HEK293 (cell line): ENCODE measurements around the gene PHACTR2.

Experiments used
- CTCF ChIA-PET: fragments of 350-600 bp; formaldehyde crosslinking; extraction: SDS; loops from one replicate; lab custom pipeline; 2021; ENCODE audit warnings: antibody characterized with exemption; lab: Yijun Ruan, JAX
- POLR2A ChIA-PET: fragments of 300-600 bp; formaldehyde crosslinking; extraction: SDS; loops from one replicate; lab custom pipeline; 2020; ENCODE audit warnings: antibody characterized with exemption, inconsistent platforms; lab: Yijun Ruan, JAX
- H3K27ac ChIP-seq: fragments of 200-500 bp; sonication (Bioruptor generic); 2 replicates; pipeline ENCODE4 v1.5.1; 2014; ENCODE audit warnings: low read depth, low read length, control low read depth, inconsistent platforms; ENCODE audit errors: extremely low read depth
- H3K36me3 ChIP-seq, 2 experiments: fragments of 200-500 bp in 1 of 2; sonication (Bioruptor generic) in 1 of 2; 1 replicate in 1 of 2; 2 replicates in 1 of 2; pipeline ENCODE4 v1.5.1; 2014 to 2017; ENCODE audit warnings: inconsistent platforms in 2 of 2, low read length in 2 of 2; ENCODE audit not compliant: control insufficient read depth in 2 of 2, insufficient read depth in 1 of 2
- H3K4me1 ChIP-seq: fragments of 200-500 bp; sonication (Bioruptor generic); 2 replicates; pipeline ENCODE4 v1.5.1; 2014; ENCODE audit warnings: mild to moderate bottlenecking, low read length, inconsistent platforms; ENCODE audit not compliant: control insufficient read depth, insufficient read depth
- H3K4me3 ChIP-seq: 2 replicates; pipeline ENCODE4 v1.5.1; 2011; ENCODE audit warnings: low read depth, mild to moderate bottlenecking, control low read depth, low read length, moderate library complexity
- H3K9me3 ChIP-seq: fragments of 200-500 bp; sonication (Bioruptor generic); 2 replicates; pipeline ENCODE4 v1.5.1; 2014; ENCODE audit warnings: low read depth, low read length, inconsistent platforms; ENCODE audit not compliant: control insufficient read depth, insufficient read depth
- BCL11A ChIP-seq: fragments of 450-650 bp; formaldehyde crosslinking; IDR thresholded peaks from 2 replicates; pipeline ENCODE4 v1.5.1; 2016; ENCODE audit warnings: low read depth, missing biosample characterization, missing genetic modification characterization
- MEIS1 ChIP-seq: sonication (generic); formaldehyde crosslinking; IDR thresholded peaks from 2 replicates; pipeline ENCODE4 v1.8.1; 2022; ENCODE audit warnings: missing genetic modification reagents, mild to moderate bottlenecking, borderline replicate concordance
- ZBTB21 ChIP-seq: fragments of 450-650 bp; formaldehyde crosslinking; IDR thresholded peaks from 2 replicates; pipeline ENCODE4 v1.5.1; 2017; ENCODE audit warnings: missing biosample characterization, missing genetic modification characterization
- ZFP69B ChIP-seq: fragments of 450-650 bp; formaldehyde crosslinking; IDR thresholded peaks from 2 replicates; pipeline ENCODE4 v1.5.1; 2016; ENCODE audit warnings: missing biosample characterization, missing genetic modification characterization
- ZNF140 ChIP-seq: fragments of 450-650 bp; formaldehyde crosslinking; IDR thresholded peaks from 2 replicates; pipeline ENCODE4 v1.5.1; 2016; ENCODE audit warnings: missing biosample characterization, missing genetic modification characterization
- ZNF175 ChIP-seq: fragments of 450-650 bp; formaldehyde crosslinking; IDR thresholded peaks from 2 replicates; pipeline ENCODE4 v1.5.1; 2016; ENCODE audit warnings: missing biosample characterization, missing genetic modification characterization
- ZNF350 ChIP-seq: fragments of 450-650 bp; formaldehyde crosslinking; IDR thresholded peaks from 2 replicates; pipeline ENCODE4 v1.5.0; 2017; ENCODE audit warnings: missing biosample characterization, mild to moderate bottlenecking, missing genetic modification characterization
- ZNF433 ChIP-seq: fragments of 450-650 bp; formaldehyde crosslinking; IDR thresholded peaks from 2 replicates; pipeline ENCODE4 v1.5.1; 2016; ENCODE audit warnings: missing biosample characterization, missing genetic modification characterization, low read depth
- ZNF514 ChIP-seq: fragments of 450-650 bp; formaldehyde crosslinking; IDR thresholded peaks from 2 replicates; pipeline ENCODE4 v1.5.1; 2016; ENCODE audit warnings: missing biosample characterization, missing genetic modification characterization
- ZNF529 ChIP-seq: fragments of 450-650 bp; formaldehyde crosslinking; IDR thresholded peaks from 2 replicates; pipeline ENCODE4 v1.5.1; 2017; ENCODE audit warnings: missing genetic modification characterization, missing biosample characterization; ENCODE audit not compliant: insufficient replicate concordance
- ZNF571 ChIP-seq: fragments of 450-650 bp; formaldehyde crosslinking; IDR thresholded peaks from 2 replicates; pipeline ENCODE4 v1.5.0; 2017; ENCODE audit warnings: missing biosample characterization, missing genetic modification characterization
- ZNF664 ChIP-seq: fragments of 450-650 bp; formaldehyde crosslinking; IDR thresholded peaks from 2 replicates; pipeline ENCODE4 v1.5.1; 2016; ENCODE audit warnings: missing biosample characterization, missing genetic modification characterization
- TF ChIP-seq, protein P1 (sequence below): fragments of 450-650 bp; formaldehyde crosslinking; IDR thresholded peaks from 2 replicates; pipeline ENCODE4 v1.5.1; 2016; ENCODE audit warnings: missing biosample characterization, missing genetic modification characterization, borderline replicate concordance
- TF ChIP-seq, protein P2 (sequence below): fragments of 450-650 bp; formaldehyde crosslinking; IDR thresholded peaks from 2 replicates; pipeline ENCODE4 v1.5.1; 2016; ENCODE audit warnings: missing biosample characterization, missing genetic modification characterization
- TF ChIP-seq, protein P3 (sequence below): fragments of 450-650 bp; formaldehyde crosslinking; IDR thresholded peaks from 2 replicates; pipeline ENCODE4 v1.5.1; 2016; ENCODE audit warnings: missing biosample characterization, missing genetic modification characterization
- TF ChIP-seq, protein P4 (sequence below): fragments of 450-650 bp; formaldehyde crosslinking; IDR thresholded peaks from 2 replicates; pipeline ENCODE4 v1.5.1; 2016; ENCODE audit warnings: missing biosample characterization, missing genetic modification characterization

PHACTR2 gene

DNA sequence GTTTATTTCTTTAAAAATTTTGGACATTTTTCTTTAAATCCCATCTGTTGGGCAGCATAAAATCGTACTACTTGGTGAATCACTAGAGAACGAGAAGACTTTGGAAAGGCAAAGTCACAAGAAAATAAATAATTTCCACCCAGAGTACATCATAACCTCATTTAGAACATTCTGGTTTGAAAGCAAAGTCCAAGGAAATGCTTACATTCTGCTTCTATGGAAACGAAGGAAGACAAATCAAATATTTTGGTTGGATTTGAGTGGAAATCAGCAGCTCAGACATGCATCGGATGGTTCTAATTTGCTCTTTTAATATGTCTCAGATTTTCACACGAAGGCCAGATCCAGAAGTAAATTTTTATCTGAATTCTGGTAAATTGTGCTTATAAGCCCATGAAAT lies 104.7 kb downstream of the PHACTR2 start:
- CTCF ChIA-PET, result no interaction called here
- Histone ChIP-seq H3K27ac (no peak overlapping the region), H3K36me3 (peaks cover 0 to 11% of the 10 kb centered on the region in 2 experiments; a peak in 2 of 3 replicates), H3K4me1 (no peaks in the 10 kb centered on the region), H3K4me3 (no peak overlapping the region), H3K9me3 (no peaks in the 10 kb centered on the region)
- POLR2A ChIA-PET, result no interaction called here
- TF ChIP-seq BCL11A (tag by site-specific recombination), result no peak
- no peak for TF ChIP-seq ZNF350
- no peak for TF ChIP-seq ZNF175
- TF ChIP-seq ZNF514 (tag by site-specific recombination), result no peak
- TF ChIP-seq ZNF571 (tag by site-specific recombination), result no peak
- TF ChIP-seq ZFP69B (tag by site-specific recombination), result no peak
- TF ChIP-seq ZBTB21 (tag by site-specific recombination), result no peak
- no peak for TF ChIP-seq MEIS1
- TF ChIP-seq, protein P1, sequence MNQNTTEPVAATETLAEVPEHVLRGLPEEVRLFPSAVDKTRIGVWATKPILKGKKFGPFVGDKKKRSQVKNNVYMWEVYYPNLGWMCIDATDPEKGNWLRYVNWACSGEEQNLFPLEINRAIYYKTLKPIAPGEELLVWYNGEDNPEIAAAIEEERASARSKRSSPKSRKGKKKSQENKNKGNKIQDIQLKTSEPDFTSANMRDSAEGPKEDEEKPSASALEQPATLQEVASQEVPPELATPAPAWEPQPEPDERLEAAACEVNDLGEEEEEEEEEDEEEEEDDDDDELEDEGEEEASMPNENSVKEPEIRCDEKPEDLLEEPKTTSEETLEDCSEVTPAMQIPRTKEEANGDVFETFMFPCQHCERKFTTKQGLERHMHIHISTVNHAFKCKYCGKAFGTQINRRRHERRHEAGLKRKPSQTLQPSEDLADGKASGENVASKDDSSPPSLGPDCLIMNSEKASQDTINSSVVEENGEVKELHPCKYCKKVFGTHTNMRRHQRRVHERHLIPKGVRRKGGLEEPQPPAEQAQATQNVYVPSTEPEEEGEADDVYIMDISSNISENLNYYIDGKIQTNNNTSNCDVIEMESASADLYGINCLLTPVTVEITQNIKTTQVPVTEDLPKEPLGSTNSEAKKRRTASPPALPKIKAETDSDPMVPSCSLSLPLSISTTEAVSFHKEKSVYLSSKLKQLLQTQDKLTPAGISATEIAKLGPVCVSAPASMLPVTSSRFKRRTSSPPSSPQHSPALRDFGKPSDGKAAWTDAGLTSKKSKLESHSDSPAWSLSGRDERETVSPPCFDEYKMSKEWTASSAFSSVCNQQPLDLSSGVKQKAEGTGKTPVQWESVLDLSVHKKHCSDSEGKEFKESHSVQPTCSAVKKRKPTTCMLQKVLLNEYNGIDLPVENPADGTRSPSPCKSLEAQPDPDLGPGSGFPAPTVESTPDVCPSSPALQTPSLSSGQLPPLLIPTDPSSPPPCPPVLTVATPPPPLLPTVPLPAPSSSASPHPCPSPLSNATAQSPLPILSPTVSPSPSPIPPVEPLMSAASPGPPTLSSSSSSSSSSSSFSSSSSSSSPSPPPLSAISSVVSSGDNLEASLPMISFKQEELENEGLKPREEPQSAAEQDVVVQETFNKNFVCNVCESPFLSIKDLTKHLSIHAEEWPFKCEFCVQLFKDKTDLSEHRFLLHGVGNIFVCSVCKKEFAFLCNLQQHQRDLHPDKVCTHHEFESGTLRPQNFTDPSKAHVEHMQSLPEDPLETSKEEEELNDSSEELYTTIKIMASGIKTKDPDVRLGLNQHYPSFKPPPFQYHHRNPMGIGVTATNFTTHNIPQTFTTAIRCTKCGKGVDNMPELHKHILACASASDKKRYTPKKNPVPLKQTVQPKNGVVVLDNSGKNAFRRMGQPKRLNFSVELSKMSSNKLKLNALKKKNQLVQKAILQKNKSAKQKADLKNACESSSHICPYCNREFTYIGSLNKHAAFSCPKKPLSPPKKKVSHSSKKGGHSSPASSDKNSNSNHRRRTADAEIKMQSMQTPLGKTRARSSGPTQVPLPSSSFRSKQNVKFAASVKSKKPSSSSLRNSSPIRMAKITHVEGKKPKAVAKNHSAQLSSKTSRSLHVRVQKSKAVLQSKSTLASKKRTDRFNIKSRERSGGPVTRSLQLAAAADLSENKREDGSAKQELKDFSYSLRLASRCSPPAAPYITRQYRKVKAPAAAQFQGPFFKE (tag by site-specific recombination), result no peak

DNA sequence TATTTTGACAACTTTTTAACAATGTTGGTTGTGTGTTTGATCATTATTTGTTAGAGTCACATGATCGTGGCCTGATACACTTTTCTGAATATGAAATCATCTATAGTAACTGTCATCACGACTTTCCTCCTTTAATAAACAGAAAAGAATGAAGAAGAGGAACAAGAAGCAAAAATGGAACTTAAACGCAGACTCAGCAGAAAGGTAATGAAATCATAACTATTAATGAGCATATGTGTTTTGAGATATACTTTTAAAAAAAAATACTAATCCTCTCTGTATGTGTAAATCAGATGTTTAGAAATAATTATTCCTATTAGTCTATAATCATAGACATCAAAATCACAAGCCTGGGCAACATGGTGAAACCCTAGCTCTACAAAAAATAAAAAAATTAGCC lies 105.3 kb downstream of the PHACTR2 start:
- TF ChIP-seq ZNF664 (tag by site-specific recombination) (no peak), ZNF140 (tag by site-specific recombination) (no peak), ZNF571 (tag by site-specific recombination) (no peak), ZNF529 (no peak), ZNF433 (tag by site-specific recombination) (no peak)
- TF ChIP-seq, protein P2, sequence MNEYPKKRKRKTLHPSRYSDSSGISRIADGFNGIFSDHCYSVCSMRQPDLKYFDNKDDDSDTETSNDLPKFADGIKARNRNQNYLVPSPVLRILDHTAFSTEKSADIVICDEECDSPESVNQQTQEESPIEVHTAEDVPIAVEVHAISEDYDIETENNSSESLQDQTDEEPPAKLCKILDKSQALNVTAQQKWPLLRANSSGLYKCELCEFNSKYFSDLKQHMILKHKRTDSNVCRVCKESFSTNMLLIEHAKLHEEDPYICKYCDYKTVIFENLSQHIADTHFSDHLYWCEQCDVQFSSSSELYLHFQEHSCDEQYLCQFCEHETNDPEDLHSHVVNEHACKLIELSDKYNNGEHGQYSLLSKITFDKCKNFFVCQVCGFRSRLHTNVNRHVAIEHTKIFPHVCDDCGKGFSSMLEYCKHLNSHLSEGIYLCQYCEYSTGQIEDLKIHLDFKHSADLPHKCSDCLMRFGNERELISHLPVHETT (tag by site-specific recombination), result no peak
- TF ChIP-seq, protein P3, sequence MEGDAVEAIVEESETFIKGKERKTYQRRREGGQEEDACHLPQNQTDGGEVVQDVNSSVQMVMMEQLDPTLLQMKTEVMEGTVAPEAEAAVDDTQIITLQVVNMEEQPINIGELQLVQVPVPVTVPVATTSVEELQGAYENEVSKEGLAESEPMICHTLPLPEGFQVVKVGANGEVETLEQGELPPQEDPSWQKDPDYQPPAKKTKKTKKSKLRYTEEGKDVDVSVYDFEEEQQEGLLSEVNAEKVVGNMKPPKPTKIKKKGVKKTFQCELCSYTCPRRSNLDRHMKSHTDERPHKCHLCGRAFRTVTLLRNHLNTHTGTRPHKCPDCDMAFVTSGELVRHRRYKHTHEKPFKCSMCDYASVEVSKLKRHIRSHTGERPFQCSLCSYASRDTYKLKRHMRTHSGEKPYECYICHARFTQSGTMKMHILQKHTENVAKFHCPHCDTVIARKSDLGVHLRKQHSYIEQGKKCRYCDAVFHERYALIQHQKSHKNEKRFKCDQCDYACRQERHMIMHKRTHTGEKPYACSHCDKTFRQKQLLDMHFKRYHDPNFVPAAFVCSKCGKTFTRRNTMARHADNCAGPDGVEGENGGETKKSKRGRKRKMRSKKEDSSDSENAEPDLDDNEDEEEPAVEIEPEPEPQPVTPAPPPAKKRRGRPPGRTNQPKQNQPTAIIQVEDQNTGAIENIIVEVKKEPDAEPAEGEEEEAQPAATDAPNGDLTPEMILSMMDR (tag by site-specific recombination), result no peak
- TF ChIP-seq, protein P4, sequence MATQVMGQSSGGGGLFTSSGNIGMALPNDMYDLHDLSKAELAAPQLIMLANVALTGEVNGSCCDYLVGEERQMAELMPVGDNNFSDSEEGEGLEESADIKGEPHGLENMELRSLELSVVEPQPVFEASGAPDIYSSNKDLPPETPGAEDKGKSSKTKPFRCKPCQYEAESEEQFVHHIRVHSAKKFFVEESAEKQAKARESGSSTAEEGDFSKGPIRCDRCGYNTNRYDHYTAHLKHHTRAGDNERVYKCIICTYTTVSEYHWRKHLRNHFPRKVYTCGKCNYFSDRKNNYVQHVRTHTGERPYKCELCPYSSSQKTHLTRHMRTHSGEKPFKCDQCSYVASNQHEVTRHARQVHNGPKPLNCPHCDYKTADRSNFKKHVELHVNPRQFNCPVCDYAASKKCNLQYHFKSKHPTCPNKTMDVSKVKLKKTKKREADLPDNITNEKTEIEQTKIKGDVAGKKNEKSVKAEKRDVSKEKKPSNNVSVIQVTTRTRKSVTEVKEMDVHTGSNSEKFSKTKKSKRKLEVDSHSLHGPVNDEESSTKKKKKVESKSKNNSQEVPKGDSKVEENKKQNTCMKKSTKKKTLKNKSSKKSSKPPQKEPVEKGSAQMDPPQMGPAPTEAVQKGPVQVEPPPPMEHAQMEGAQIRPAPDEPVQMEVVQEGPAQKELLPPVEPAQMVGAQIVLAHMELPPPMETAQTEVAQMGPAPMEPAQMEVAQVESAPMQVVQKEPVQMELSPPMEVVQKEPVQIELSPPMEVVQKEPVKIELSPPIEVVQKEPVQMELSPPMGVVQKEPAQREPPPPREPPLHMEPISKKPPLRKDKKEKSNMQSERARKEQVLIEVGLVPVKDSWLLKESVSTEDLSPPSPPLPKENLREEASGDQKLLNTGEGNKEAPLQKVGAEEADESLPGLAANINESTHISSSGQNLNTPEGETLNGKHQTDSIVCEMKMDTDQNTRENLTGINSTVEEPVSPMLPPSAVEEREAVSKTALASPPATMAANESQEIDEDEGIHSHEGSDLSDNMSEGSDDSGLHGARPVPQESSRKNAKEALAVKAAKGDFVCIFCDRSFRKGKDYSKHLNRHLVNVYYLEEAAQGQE (tag by site-specific recombination), result no peak
- TF ChIP-seq, all 188 proteins: peak for 0
- no peak overlapping the region for H3K4me3 ChIP-seq
- peaks cover 0 to 11% of the 10 kb centered on the region in 2 experiments; a peak in 2 of 3 replicates for H3K36me3 ChIP-seq
- no peaks in the 10 kb centered on the region for H3K4me1 ChIP-seq
- no peak overlapping the region for H3K27ac ChIP-seq
- no peaks in the 10 kb centered on the region for H3K9me3 ChIP-seq
- ChIA-PET CTCF (no interaction called here), POLR2A (no interaction called here)
